ENCODE results near the gene FBXL5. TPM values are rescaled to one million over a fixed set of nuclear protein-coding genes. Genes with fewer than 3 reads are reported as not detected.

FBXL5 gene
- total RNA-seq, 1 donor from 2014 or later = 92.2 TPM

- no peak overlapping the region for H3K9ac ChIP-seq (ENCODE audit: low read length)
- H3K27ac Mint-ChIP-seq (ENCODE audit: unreplicated experiment) = no peak overlapping the region
- no peaks in the 10 kb centered on the region for H3K9me3 Mint-ChIP-seq (ENCODE audit: unreplicated experiment)
- no peaks in the 10 kb centered on the region for H3K4me1 Mint-ChIP-seq (ENCODE audit: low read depth, unreplicated experiment)
- H3K4me3 ChIP-seq (ENCODE audit: insufficient read depth, low read depth, low read length) = no peak overlapping the region
- H3K4me1 ChIP-seq (ENCODE audit: insufficient read depth, low read length) = no peaks in the 10 kb centered on the region
- no peak for FAIRE-seq
- H3K27me3 Mint-ChIP-seq (ENCODE audit: low read depth, unreplicated experiment) = no peaks in the 10 kb centered on the region
- H3K9me3 ChIP-seq (ENCODE audit: insufficient read depth, low read depth, low read length) = no peaks in the 10 kb centered on the region
- DNase-seq (ENCODE audit: low read depth) = no peak
- H3K4me2 ChIP-seq (ENCODE audit: low read length) = no peak overlapping the region
- H3K36me3 ChIP-seq (ENCODE audit: insufficient read depth, low read length) = peaks cover 4% of the 10 kb centered on the region
- H3K36me3 Mint-ChIP-seq (ENCODE audit: low read depth, unreplicated experiment) = peaks cover 3% of the 10 kb centered on the region
- H3K4me3 Mint-ChIP-seq (ENCODE audit: unreplicated experiment) = no peak overlapping the region
- H3K27ac ChIP-seq (ENCODE audit: low read depth, low read length) = no peak overlapping the region
- TF ChIP-seq EZH2 (IDR thresholded peaks at IDR 0.05; ENCODE audit: insufficient read depth, low read length) = no peak
- no peak for TF ChIP-seq CTCF (IDR thresholded peaks at IDR 0.05; ENCODE audit: insufficient read depth, low read depth, low read length)
- H4K20me1 ChIP-seq (ENCODE audit: insufficient read depth, low read length) = no peaks in the 10 kb centered on the region
- no peak overlapping the region for H2AFZ ChIP-seq (ENCODE audit: low read depth, low read length)
- H3K27me3 ChIP-seq (ENCODE audit: insufficient read depth, low read length) = no peaks in the 10 kb centered on the region
- H3K79me2 ChIP-seq (ENCODE audit: insufficient read depth, low read length) = no peaks in the 10 kb centered on the region
Measured at GRCh38 chr4:15592799-15593198, 62.4 kb downstream of the FBXL5 start.

GRCh38 chr4:15587649-15588048 lies 67.5 kb downstream of the FBXL5 start:
- no peaks in the 10 kb centered on the region for H3K79me2 ChIP-seq (ENCODE audit: insufficient read depth, low read length)
- FAIRE-seq (no peak), DNase-seq (ENCODE audit: low read depth) (no peak)
- TF ChIP-seq EZH2 (IDR thresholded peaks at IDR 0.05; ENCODE audit: insufficient read depth, low read length) (no peak), CTCF (IDR thresholded peaks at IDR 0.05; ENCODE audit: insufficient read depth, low read depth, low read length) (no peak)
- H3K27me3 ChIP-seq (ENCODE audit: insufficient read depth, low read length) = no peaks in the 10 kb centered on the region
- H3K9ac ChIP-seq (ENCODE audit: low read length) = no peak overlapping the region
- no peak overlapping the region for H3K4me2 ChIP-seq (ENCODE audit: low read length)
- H2AFZ ChIP-seq (ENCODE audit: low read depth, low read length) = no peak overlapping the region
- Mint-ChIP-seq H3K27me3 (ENCODE audit: low read depth, unreplicated experiment) (no peaks in the 10 kb centered on the region), H3K36me3 (ENCODE audit: low read depth, unreplicated experiment) (peaks cover 8% of the 10 kb centered on the region), H3K9me3 (ENCODE audit: unreplicated experiment) (no peaks in the 10 kb centered on the region), H3K4me3 (ENCODE audit: unreplicated experiment) (no peak overlapping the region), H3K27ac (ENCODE audit: unreplicated experiment) (no peak overlapping the region), H3K4me1 (ENCODE audit: low read depth, unreplicated experiment) (no peaks in the 10 kb centered on the region)
- H3K36me3 ChIP-seq (ENCODE audit: insufficient read depth, low read length) = no peaks in the 10 kb centered on the region
- no peaks in the 10 kb centered on the region for H4K20me1 ChIP-seq (ENCODE audit: insufficient read depth, low read length)
- no peak overlapping the region for H3K27ac ChIP-seq (ENCODE audit: low read depth, low read length)
- H3K4me1 ChIP-seq (ENCODE audit: insufficient read depth, low read length) = no peaks in the 10 kb centered on the region
- no peaks in the 10 kb centered on the region for H3K9me3 ChIP-seq (ENCODE audit: insufficient read depth, low read depth, low read length)
- no peak overlapping the region for H3K4me3 ChIP-seq (ENCODE audit: insufficient read depth, low read depth, low read length)

GRCh38 chr4:15586066-15586465 lies 69.1 kb downstream of the FBXL5 start:
- DNase-seq (ENCODE audit: low read depth) (no peak), FAIRE-seq (no peak)
- Histone ChIP-seq H3K36me3 (ENCODE audit: insufficient read depth, low read length) (no peaks in the 10 kb centered on the region), H3K9me3 (ENCODE audit: insufficient read depth, low read depth, low read length) (no peaks in the 10 kb centered on the region), H3K4me1 (ENCODE audit: insufficient read depth, low read length) (no peaks in the 10 kb centered on the region), H3K4me3 (ENCODE audit: insufficient read depth, low read depth, low read length) (no peak overlapping the region), H3K27ac (ENCODE audit: low read depth, low read length) (no peak overlapping the region), H3K79me2 (ENCODE audit: insufficient read depth, low read length) (no peaks in the 10 kb centered on the region), H3K27me3 (ENCODE audit: insufficient read depth, low read length) (no peaks in the 10 kb centered on the region), H3K9ac (ENCODE audit: low read length) (no peak overlapping the region), H3K4me2 (ENCODE audit: low read length) (no peak overlapping the region), H4K20me1 (ENCODE audit: insufficient read depth, low read length) (no peaks in the 10 kb centered on the region), H2AFZ (ENCODE audit: low read depth, low read length) (no peak overlapping the region)
- Mint-ChIP-seq H3K27ac (ENCODE audit: unreplicated experiment) (no peak overlapping the region), H3K4me1 (ENCODE audit: low read depth, unreplicated experiment) (peaks cover 8% of the 10 kb centered on the region), H3K4me3 (ENCODE audit: unreplicated experiment) (no peak overlapping the region), H3K36me3 (ENCODE audit: low read depth, unreplicated experiment) (peaks cover 8% of the 10 kb centered on the region), H3K9me3 (ENCODE audit: unreplicated experiment) (no peaks in the 10 kb centered on the region), H3K27me3 (ENCODE audit: low read depth, unreplicated experiment) (no peaks in the 10 kb centered on the region)
- TF ChIP-seq CTCF (IDR thresholded peaks at IDR 0.05; ENCODE audit: insufficient read depth, low read depth, low read length) (no peak), EZH2 (IDR thresholded peaks at IDR 0.05; ENCODE audit: insufficient read depth, low read length) (no peak)

Data from astrocyte (in vitro differentiated cells and primary cell).